ENCODE results near the gene CDH4.

CDH4 gene

DNA sequence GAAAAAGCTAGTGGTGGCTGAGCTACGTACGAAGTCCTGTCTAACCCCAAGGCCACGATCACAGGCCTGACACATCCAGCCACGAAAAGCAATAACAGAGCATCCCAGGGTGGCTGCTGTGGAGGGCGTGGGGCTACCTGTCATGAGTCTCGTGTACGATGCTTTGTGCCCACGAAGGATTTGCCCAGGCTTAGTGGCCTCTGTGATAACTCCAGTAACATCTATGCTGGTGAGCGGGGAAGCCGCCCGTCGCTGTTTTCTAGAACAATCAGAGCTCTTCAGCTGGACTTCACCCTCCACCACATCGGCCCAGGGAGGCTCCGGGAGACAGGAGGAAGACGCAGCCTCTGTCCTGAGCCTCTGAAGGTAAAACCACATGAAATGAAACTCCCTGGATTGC is 563.1 kb downstream of the CDH4 start:
- no peak for TF ChIP-seq CTCF (IDR thresholded peaks at IDR 0.05; ENCODE audit: control insufficient read depth, extremely low read depth, insufficient read depth)

DNA sequence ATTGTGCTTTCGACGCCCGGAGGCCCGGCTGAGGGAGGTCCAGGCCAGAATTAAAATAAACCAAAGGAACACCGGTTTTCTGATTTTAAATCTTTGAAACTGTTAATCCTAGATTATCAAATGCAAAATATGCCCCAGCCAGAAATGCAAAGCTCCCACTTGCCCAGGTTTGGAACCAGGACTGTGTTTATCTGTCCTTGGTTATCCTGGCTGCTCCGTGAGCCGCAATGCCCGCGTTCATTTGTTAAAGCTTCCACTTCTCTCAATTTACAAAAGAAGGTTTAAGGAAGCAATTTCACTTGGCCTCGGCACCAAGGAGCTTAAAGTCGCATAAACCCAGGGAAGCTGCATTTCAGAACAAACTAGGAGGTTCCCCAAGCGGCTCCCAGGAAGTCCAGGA is 563.6 kb downstream of the CDH4 start:
- no peak for TF ChIP-seq CTCF (IDR thresholded peaks at IDR 0.05; ENCODE audit: control insufficient read depth, extremely low read depth, insufficient read depth)
- no peak overlapping the region for H3K4me3 ChIP-seq (ENCODE audit: low read depth, low read length)
- no peak for DNase-seq (ENCODE audit: low read depth)

More for the DNA sequence above, 563.1 kb downstream of the CDH4 start:
- DNase-seq (ENCODE audit: low read depth): no peak
- H3K4me3 ChIP-seq (ENCODE audit: low read depth, low read length): no peak overlapping the region

GRCh38 chr20:61816606-61817460 is 564.8 kb downstream of the CDH4 start:
- no peak for DNase-seq (ENCODE audit: low read depth)

DNA sequence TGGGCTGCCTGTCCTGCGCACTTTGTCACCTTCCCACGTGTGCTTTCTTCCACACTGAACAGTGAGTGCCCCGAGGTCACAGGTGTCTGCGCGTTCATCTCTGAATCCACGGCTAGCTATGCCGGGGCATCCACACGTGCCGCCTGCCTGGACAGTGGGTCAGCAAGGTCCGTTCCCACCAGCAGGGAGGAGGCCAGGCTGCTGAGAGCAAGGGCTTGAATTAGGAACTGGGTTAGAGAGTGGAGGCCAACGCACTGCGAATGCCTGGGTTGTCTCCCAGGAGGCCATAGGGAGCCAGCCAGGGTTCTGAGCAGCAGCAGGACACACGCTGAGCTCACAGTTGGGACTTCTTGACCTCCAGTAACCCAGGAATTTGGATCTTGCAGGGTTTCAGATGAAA is 565.5 kb downstream of the CDH4 start:
- no peak for DNase-seq (ENCODE audit: low read depth)
- TF ChIP-seq CTCF (IDR thresholded peaks at IDR 0.05; ENCODE audit: control insufficient read depth, extremely low read depth, insufficient read depth): no peak
- no peak overlapping the region for H3K4me3 ChIP-seq (ENCODE audit: low read depth, low read length)

More at GRCh38 chr20:61816606-61817460, 564.8 kb downstream of the CDH4 start:
- H3K4me3 ChIP-seq (ENCODE audit: low read depth, low read length): no peak overlapping the region
- no peak for TF ChIP-seq CTCF (IDR thresholded peaks at IDR 0.05; ENCODE audit: control insufficient read depth, extremely low read depth, insufficient read depth)

- DNase-seq (ENCODE audit: low read depth): no peak
- no peak overlapping the region for H3K4me3 ChIP-seq (ENCODE audit: low read depth, low read length)
- TF ChIP-seq CTCF (IDR thresholded peaks at IDR 0.05; ENCODE audit: control insufficient read depth, extremely low read depth, insufficient read depth): no peak
Measured at GRCh38 chr20:61818746-61819573, 566.9 kb downstream of the CDH4 start.

- no peak for TF ChIP-seq CTCF (IDR thresholded peaks at IDR 0.05; ENCODE audit: control insufficient read depth, extremely low read depth, insufficient read depth)
- DNase-seq (ENCODE audit: low read depth): no peak
- no peak overlapping the region for H3K4me3 ChIP-seq (ENCODE audit: low read depth, low read length)
Measured at GRCh38 chr20:61819574-61819846, 567.4 kb downstream of the CDH4 start.

Measured in LNCaP clone FGC (cell line).